ENCODE measurements around the gene FANCM.

GRCh38 chr14:45227566-45227965, 91.8 kb downstream of the FANCM start:
- no peak for TF ChIP-seq CTCF (IDR thresholded peaks at IDR 0.05)
- no peak for TF ChIP-seq POLR2A (IDR thresholded peaks at IDR 0.05)
